K562 (cell line): ENCODE data around the gene BIRC6. TPM values are rescaled to one million over a fixed set of nuclear protein-coding genes. Genes with fewer than 3 reads are reported as not detected.

Source experiments
- CTBP1 ChIP-seq: fragments of 450-650 bp; IDR thresholded peaks from 2 replicates; pipeline ENCODE4 v1.6.1; 2016; ENCODE audit warnings: borderline replicate concordance
- E2F8 ChIP-seq: fragments of 450-650 bp; IDR thresholded peaks from 2 replicates; pipeline ENCODE4 v1.7.1; 2018; ENCODE audit warnings: mild to moderate bottlenecking, low read depth; ENCODE audit not compliant: partially characterized antibody
- FOXK2 ChIP-seq, 2 experiments: fragments of 450-650 bp; IDR thresholded peaks in 1 of 2; conservative IDR thresholded peaks in 1 of 2; 2 replicates each; pipeline ENCODE4 v1.6.1; 2016; ENCODE audit warnings: low read depth in 2 of 2, mild to moderate bottlenecking in 1 of 2
- FUS ChIP-seq: fragments of 200-400 bp; formaldehyde crosslinking; optimal IDR thresholded peaks from 2 replicates; pipeline ENCODE3; 2017; ENCODE audit warnings: low read depth, low read length
- HNRNPH1 ChIP-seq: fragments of 200-400 bp; formaldehyde crosslinking; optimal IDR thresholded peaks from 2 replicates; pipeline ENCODE3; 2017; ENCODE audit warnings: low read depth, mild to moderate bottlenecking, low read length, moderate library complexity
- KAT2B ChIP-seq: IDR thresholded peaks from one replicate; pipeline ENCODE4 v1.6.1; 2012; ENCODE audit warnings: low read depth, mild to moderate bottlenecking, control low read depth, inconsistent platforms, low read length, moderate library complexity
- KDM5B ChIP-seq: fragments of 200-600 bp; sonication (generic); IDR thresholded peaks from 2 replicates; pipeline ENCODE4 v1.6.1; 2012; ENCODE audit warnings: low read depth, mild to moderate bottlenecking, moderate library complexity, low read length, control low read depth, inconsistent platforms; ENCODE audit not compliant: insufficient replicate concordance
- NCOA4 ChIP-seq: fragments of 450-650 bp; IDR thresholded peaks from 2 replicates; pipeline ENCODE4 v1.6.1; 2018; ENCODE audit warnings: mild to moderate bottlenecking; ENCODE audit not compliant: partially characterized antibody
- POLR2AphosphoS5 ChIP-seq: IDR thresholded peaks from 2 replicates; pipeline ENCODE4 v1.6.1; 2011; ENCODE audit warnings: mild to moderate bottlenecking, low read depth, low read length, moderate library complexity; ENCODE audit not compliant: control insufficient read depth, insufficient read depth
- THRA ChIP-seq: fragments of 450-650 bp; IDR thresholded peaks from 2 replicates; pipeline ENCODE4 v1.6.1; 2017; ENCODE audit warnings: mild to moderate bottlenecking, moderate library complexity
- TSC22D4 ChIP-seq: fragments of 450-650 bp; IDR thresholded peaks from 2 replicates; pipeline ENCODE4 v1.6.1; 2016; ENCODE audit warnings: missing genetic modification characterization, missing biosample characterization, control low read depth
- YBX1 ChIP-seq: fragments of 450-650 bp; IDR thresholded peaks from 2 replicates; pipeline ENCODE4 v1.7.1; 2016; ENCODE audit warnings: mild to moderate bottlenecking
- ZHX1 ChIP-seq: fragments of 150-350 bp; conservative IDR thresholded peaks from 2 replicates; pipeline ENCODE4 v1.6.1; 2014; ENCODE audit warnings: low read length
- ZKSCAN1 ChIP-seq: fragments of 150-350 bp; IDR thresholded peaks from 2 replicates; pipeline ENCODE4 v1.6.1; 2016; ENCODE audit warnings: low read depth, low read length
- ZNF146 ChIP-seq: IDR thresholded peaks from one replicate; pipeline ENCODE4 v1.6.1; 2018; ENCODE audit warnings: missing compliant biosample characterization; ENCODE audit not compliant: unreplicated experiment
- ZNF395 ChIP-seq: fragments of 200-800 bp; sonication (Bioruptor generic); IDR thresholded peaks from 2 replicates; pipeline ENCODE4 v1.6.1; 2017; ENCODE audit warnings: missing genetic modification characterization, missing compliant biosample characterization
- ZNF408 ChIP-seq: fragments of 250-450 bp; sonication (Bioruptor Pico); IDR thresholded peaks from 2 replicates; pipeline ENCODE4 v1.4.0; 2020; ENCODE audit warnings: low read depth, mild to moderate bottlenecking, moderate library complexity
- ZNF655 ChIP-seq: fragments of 250-450 bp; sonication (Bioruptor Pico); IDR thresholded peaks from 2 replicates; pipeline ENCODE4 v1.5.0; 2021
- polyA plus RNA-seq, 8 experiments: library from polyadenylated mRNA; depleted of rRNA in 4 of 8; stranded (reverse) in 5 of 8; unstranded in 3 of 8; fragments of >200 nt; fragmentation: Nextera tagmentation in 2 of 8; fragmentation: Illumina TruSeq in 1 of 8; extraction: Ambion mirVana in 2 of 8; extraction: Trizol in 1 of 8; gene quantifications; 2 replicates each; pipeline versions ENCODE4 v1.2.1 to v1.2.3, GENCODE V29; 2011 to 2014; ENCODE audit warnings: inconsistent platforms in 1 of 8, missing spikeins in 1 of 8
- total RNA-seq, 7 experiments: library from RNA; depleted of rRNA in 6 of 7; stranded (reverse); fragments of >200 nt in 6 of 7; fragmentation: Illumina TruSeq in 2 of 7; extraction: Trizol in 2 of 7; gene quantifications; 2 replicates each; pipeline versions ENCODE4 v1.2.1 to v1.2.3, GENCODE V29; 2011 to 2021; ENCODE audit warnings: low replicate concordance in 1 of 7

Gene BIRC6
- total and polyA plus RNA-seq, 9 of the 15 experiments (the other 6 are each of a cell fraction or from before 2014, with no cell fraction given): 18.8 to 110 (median 49.8) TPM

GRCh38 chr2:32356681-32357317 lies at the start of gene BIRC6 (continued):
- TF ChIP-seq ZNF395 (CRISPR knock-in tag): peak; percentile 54; the same call in 1 of the 2 replicates
- TF ChIP-seq NCOA4: no peak
- TF ChIP-seq ZNF408 (CRISPR knock-in tag): no peak
- 0 out of 4 replicates have a peak, but pooled peaks of 1 of the 2 experiments have one; percentile 18 for TF ChIP-seq FOXK2 (conservative IDR thresholded peaks at IDR 0.05 in 1 of 2, IDR thresholded peaks at IDR 0.05 in 1 of 2; ENCODE audit: low read depth in 2 of 2)
- peak; percentile 58 for TF ChIP-seq CTBP1
- TF ChIP-seq ZHX1: no peak
- no peak for TF ChIP-seq THRA
- TF ChIP-seq FUS: peak; percentile 58
- TF ChIP-seq TSC22D4 (tag): no peak
- peak; percentile 89 for TF ChIP-seq KDM5B
- no peak for TF ChIP-seq ZKSCAN1
- no peak for TF ChIP-seq KAT2B
- no peak for TF ChIP-seq E2F8
- TF ChIP-seq HNRNPH1: no peak
- no peak for TF ChIP-seq YBX1
- TF ChIP-seq ZNF655 (CRISPR knock-in tag): no peak
- TF ChIP-seq POLR2AphosphoS5: peak; percentile 78
- TF ChIP-seq ZNF146: no peak
